ENCODE results near the gene LYZL6.
"Not testable (repeated sequence)": the region's sequence is repeated elsewhere in the genome, so short reads cannot be mapped to it uniquely, and the experiment has no call there.

Gene LYZL6

DNA sequence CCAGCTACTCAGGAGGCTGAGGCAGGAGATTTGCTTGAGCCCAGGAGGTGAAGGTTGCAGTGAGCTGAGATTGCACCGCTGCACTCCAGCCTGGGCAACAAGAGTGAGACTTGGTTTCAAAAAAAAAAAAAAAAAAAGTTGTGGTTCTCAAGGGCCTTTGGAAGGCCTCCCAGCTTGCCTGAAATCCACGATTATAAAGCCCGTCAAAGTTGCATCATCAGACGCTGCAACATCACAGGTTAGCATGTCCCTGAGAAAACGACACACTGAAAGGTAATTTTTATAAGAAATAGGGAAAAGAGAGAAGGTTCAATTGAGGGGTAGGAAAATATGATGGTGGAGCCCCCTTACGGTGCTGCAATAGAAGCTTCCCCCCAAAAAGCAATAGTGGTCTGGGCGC is 4.6 kb upstream of the LYZL6 start:
- Histone ChIP-seq H3K27me3 (ENCODE audit: control insufficient read depth in 2 of 2, insufficient read depth in 2 of 2, low read length in 2 of 2) (no peaks in the 10 kb centered on the region), H3K9ac (ENCODE audit: low read depth in 1 of 2, low read length in 2 of 2) (no peak overlapping the region), H3K4me1 (ENCODE audit: control insufficient read depth in 2 of 2, insufficient read depth in 2 of 2, low read length in 2 of 2) (peaks cover 0 to 5% of the 10 kb centered on the region in 2 donors), H3K27ac (ENCODE audit: low read depth in 2 of 2, low read length in 2 of 2) (no peak overlapping the region), H3K36me3 (ENCODE audit: control insufficient read depth in 2 of 2, insufficient read depth in 2 of 2, low read length in 2 of 2) (no peaks in the 10 kb centered on the region), H3K9me3 (ENCODE audit: control insufficient read depth in 2 of 2, low read length in 2 of 2) (no peaks in the 10 kb centered on the region), H3K4me3 (ENCODE audit: low read length in 2 of 2) (no peak overlapping the region)

GRCh38 chr17:35947156-35947585 is 3.7 kb upstream of the LYZL6 start:
- Histone ChIP-seq H3K27me3 (ENCODE audit: control insufficient read depth in 2 of 2, insufficient read depth in 2 of 2, low read length in 2 of 2) (no peaks in the 10 kb centered on the region), H3K27ac (ENCODE audit: low read depth in 2 of 2, low read length in 2 of 2) (no peak overlapping the region), H3K4me3 (ENCODE audit: low read length in 2 of 2) (peak overlapping the region; percentile 49 to 60), H3K9ac (ENCODE audit: low read depth in 1 of 2, low read length in 2 of 2) (no peak overlapping the region), H3K9me3 (ENCODE audit: control insufficient read depth in 2 of 2, low read length in 2 of 2) (no peaks in the 10 kb centered on the region), H3K36me3 (ENCODE audit: control insufficient read depth in 2 of 2, insufficient read depth in 2 of 2, low read length in 2 of 2) (no peaks in the 10 kb centered on the region), H3K4me1 (ENCODE audit: control insufficient read depth in 2 of 2, insufficient read depth in 2 of 2, low read length in 2 of 2) (peaks cover 0 to 5% of the 10 kb centered on the region in 2 donors)

- Histone ChIP-seq H3K27me3 (ENCODE audit: control insufficient read depth in 2 of 2, insufficient read depth in 2 of 2, low read length in 2 of 2) (no peaks in the 10 kb centered on the region), H3K9ac (ENCODE audit: low read depth in 1 of 2, low read length in 2 of 2) (no peak overlapping the region), H3K4me3 (ENCODE audit: low read length in 2 of 2) (no peak overlapping the region), H3K4me1 (ENCODE audit: control insufficient read depth in 2 of 2, insufficient read depth in 2 of 2, low read length in 2 of 2) (peaks cover 0 to 5% of the 10 kb centered on the region in 2 donors), H3K36me3 (ENCODE audit: control insufficient read depth in 2 of 2, insufficient read depth in 2 of 2, low read length in 2 of 2) (no peaks in the 10 kb centered on the region), H3K9me3 (ENCODE audit: control insufficient read depth in 2 of 2, low read length in 2 of 2) (no peaks in the 10 kb centered on the region), H3K27ac (ENCODE audit: low read depth in 2 of 2, low read length in 2 of 2) (no peak overlapping the region)
These were observed 638 bp upstream of the LYZL6 start for GRCh38 chr17:35944151-35944550.

- H3K9me3 ChIP-seq (ENCODE audit: control insufficient read depth in 2 of 2, low read length in 2 of 2), result no peaks in the 10 kb centered on the region
- peaks cover 0 to 5% of the 10 kb centered on the region in 2 donors for H3K4me1 ChIP-seq (ENCODE audit: control insufficient read depth in 2 of 2, insufficient read depth in 2 of 2, low read length in 2 of 2)
- H3K9ac ChIP-seq (ENCODE audit: low read depth in 1 of 2, low read length in 2 of 2), result no peak overlapping the region
- H3K4me3 ChIP-seq (ENCODE audit: low read length in 2 of 2), result no peak overlapping the region
- no peaks in the 10 kb centered on the region for H3K27me3 ChIP-seq (ENCODE audit: control insufficient read depth in 2 of 2, insufficient read depth in 2 of 2, low read length in 2 of 2)
- no peaks in the 10 kb centered on the region for H3K36me3 ChIP-seq (ENCODE audit: control insufficient read depth in 2 of 2, insufficient read depth in 2 of 2, low read length in 2 of 2)
- no peak overlapping the region for H3K27ac ChIP-seq (ENCODE audit: low read depth in 2 of 2, low read length in 2 of 2)
These were observed 826 bp downstream of the LYZL6 start for GRCh38 chr17:35942588-35943186.

DNA sequence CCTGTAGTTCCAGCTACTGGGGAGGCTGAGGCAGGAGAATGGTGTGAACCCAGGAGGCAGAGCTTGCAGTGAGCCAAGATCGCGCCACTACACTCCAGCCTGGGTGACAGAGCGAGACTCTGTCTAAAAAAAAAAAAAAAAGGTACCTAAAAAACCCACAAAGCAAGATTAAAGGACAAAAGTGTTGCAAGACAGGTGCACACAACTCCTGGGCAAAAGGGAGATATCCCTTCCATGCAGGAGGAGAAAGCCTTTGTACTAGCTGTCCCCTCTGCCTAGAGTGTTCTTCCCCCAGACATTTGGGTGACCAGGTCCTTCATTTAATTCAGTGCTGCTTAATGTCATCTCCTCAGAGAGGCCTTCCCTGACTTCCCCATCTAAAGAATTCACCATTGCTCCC is 5.0 kb downstream of the LYZL6 start:
- H3K27ac ChIP-seq (ENCODE audit: low read depth in 2 of 2, low read length in 2 of 2); H3K36me3 ChIP-seq (ENCODE audit: control insufficient read depth in 2 of 2, insufficient read depth in 2 of 2, low read length in 2 of 2); H3K9me3 ChIP-seq (ENCODE audit: control insufficient read depth in 2 of 2, low read length in 2 of 2); H3K4me1 ChIP-seq (ENCODE audit: control insufficient read depth in 2 of 2, insufficient read depth in 2 of 2, low read length in 2 of 2); H3K9ac ChIP-seq (ENCODE audit: low read depth in 1 of 2, low read length in 2 of 2); H3K4me3 ChIP-seq (ENCODE audit: low read length in 2 of 2); H3K27me3 ChIP-seq (ENCODE audit: control insufficient read depth in 2 of 2, insufficient read depth in 2 of 2, low read length in 2 of 2): not testable (repeated sequence)

DNA sequence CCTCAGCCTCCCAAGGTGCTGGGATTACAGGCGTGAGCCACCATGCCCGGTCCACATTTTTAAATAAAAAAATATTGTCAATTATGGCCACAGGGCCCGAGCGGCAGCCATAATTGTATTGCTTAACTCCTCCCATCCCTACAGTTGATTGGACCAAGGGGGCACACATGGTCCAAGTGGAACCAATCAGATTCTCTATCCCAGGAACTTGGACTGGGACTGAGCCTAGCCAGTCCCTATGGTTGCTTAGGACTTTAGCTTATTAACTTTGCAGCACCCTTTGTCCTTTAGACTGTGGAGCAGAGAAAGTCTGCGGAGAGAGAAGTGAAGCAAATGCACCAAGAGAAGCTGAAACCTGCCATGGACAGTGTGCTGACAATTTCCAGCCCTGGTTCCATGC is 7.5 kb downstream of the LYZL6 start:
- Histone ChIP-seq H3K27me3 (ENCODE audit: control insufficient read depth in 2 of 2, insufficient read depth in 2 of 2, low read length in 2 of 2) (no peaks in the 10 kb centered on the region), H3K27ac (ENCODE audit: low read depth in 2 of 2, low read length in 2 of 2) (no peak overlapping the region), H3K36me3 (ENCODE audit: control insufficient read depth in 2 of 2, insufficient read depth in 2 of 2, low read length in 2 of 2) (no peaks in the 10 kb centered on the region), H3K9me3 (ENCODE audit: control insufficient read depth in 2 of 2, low read length in 2 of 2) (no peaks in the 10 kb centered on the region), H3K4me1 (ENCODE audit: control insufficient read depth in 2 of 2, insufficient read depth in 2 of 2, low read length in 2 of 2) (no peaks in the 10 kb centered on the region), H3K4me3 (ENCODE audit: low read length in 2 of 2) (no peak overlapping the region), H3K9ac (ENCODE audit: low read depth in 1 of 2, low read length in 2 of 2) (no peak overlapping the region)

DNA sequence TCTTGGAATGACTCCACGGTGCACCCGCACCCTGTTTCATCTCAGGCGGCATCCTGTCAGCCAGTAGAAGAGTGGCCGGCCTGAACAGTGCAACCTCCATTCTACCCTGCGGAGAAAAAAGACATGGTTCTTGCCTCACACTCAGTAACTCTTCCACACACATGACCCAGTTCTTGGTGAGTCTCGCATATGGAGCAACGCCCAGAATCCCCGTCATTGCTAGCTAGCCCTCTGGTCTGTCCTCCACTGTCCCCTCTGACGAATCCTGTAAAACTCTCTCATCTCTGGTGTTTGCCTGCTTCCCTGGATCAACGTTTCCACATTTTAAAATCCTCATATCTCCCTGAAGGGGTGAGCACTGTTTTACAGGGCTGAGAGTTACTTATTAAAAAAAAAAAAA is 8.8 kb downstream of the LYZL6 start:
- Histone ChIP-seq H3K27me3 (ENCODE audit: control insufficient read depth in 2 of 2, insufficient read depth in 2 of 2, low read length in 2 of 2) (no peaks in the 10 kb centered on the region), H3K9me3 (ENCODE audit: control insufficient read depth in 2 of 2, low read length in 2 of 2) (no peaks in the 10 kb centered on the region), H3K9ac (ENCODE audit: low read depth in 1 of 2, low read length in 2 of 2) (no peak overlapping the region), H3K4me3 (ENCODE audit: low read length in 2 of 2) (no peak overlapping the region), H3K4me1 (ENCODE audit: control insufficient read depth in 2 of 2, insufficient read depth in 2 of 2, low read length in 2 of 2) (peaks cover 7 to 10% of the 10 kb centered on the region in 2 donors), H3K27ac (ENCODE audit: low read depth in 2 of 2, low read length in 2 of 2) (no peak overlapping the region), H3K36me3 (ENCODE audit: control insufficient read depth in 2 of 2, insufficient read depth in 2 of 2, low read length in 2 of 2) (no peaks in the 10 kb centered on the region)

DNA sequence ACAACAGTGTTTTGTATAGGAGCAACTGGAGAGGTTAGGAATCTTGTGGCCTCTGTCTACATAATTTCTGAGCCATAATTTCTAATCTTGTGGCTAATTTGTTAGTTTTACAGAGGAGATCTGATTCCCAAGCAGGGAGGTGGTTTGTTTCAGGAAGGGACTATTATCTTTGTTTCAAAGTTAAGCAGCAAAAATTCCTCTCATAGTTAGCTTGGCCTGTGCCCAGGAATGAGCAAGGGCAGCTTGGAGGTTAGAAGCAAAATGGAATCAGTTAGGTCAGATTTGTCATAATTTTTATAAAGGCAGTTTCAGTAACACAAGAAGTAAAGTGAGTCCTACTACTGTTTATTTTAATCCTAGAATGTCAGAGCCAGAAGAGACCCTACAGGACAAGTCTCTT is 10.9 kb downstream of the LYZL6 start:
- H3K36me3 ChIP-seq (ENCODE audit: control insufficient read depth in 2 of 2, insufficient read depth in 2 of 2, low read length in 2 of 2), result no peaks in the 10 kb centered on the region
- H3K27me3 ChIP-seq (ENCODE audit: control insufficient read depth in 2 of 2, insufficient read depth in 2 of 2, low read length in 2 of 2), result no peaks in the 10 kb centered on the region
- peaks cover 7 to 10% of the 10 kb centered on the region in 2 donors for H3K4me1 ChIP-seq (ENCODE audit: control insufficient read depth in 2 of 2, insufficient read depth in 2 of 2, low read length in 2 of 2)
- H3K9me3 ChIP-seq (ENCODE audit: control insufficient read depth in 2 of 2, low read length in 2 of 2), result no peaks in the 10 kb centered on the region
- no peak overlapping the region for H3K9ac ChIP-seq (ENCODE audit: low read depth in 1 of 2, low read length in 2 of 2)
- H3K27ac ChIP-seq (ENCODE audit: low read depth in 2 of 2, low read length in 2 of 2), result no peak overlapping the region
- no peak overlapping the region for H3K4me3 ChIP-seq (ENCODE audit: low read length in 2 of 2)

GRCh38 chr17:35931794-35932425 is 11.6 kb downstream of the LYZL6 start:
- Histone ChIP-seq H3K27ac (ENCODE audit: low read depth in 2 of 2, low read length in 2 of 2) (no peak overlapping the region), H3K9ac (ENCODE audit: low read depth in 1 of 2, low read length in 2 of 2) (no peak overlapping the region), H3K9me3 (ENCODE audit: control insufficient read depth in 2 of 2, low read length in 2 of 2) (no peaks in the 10 kb centered on the region), H3K4me3 (ENCODE audit: low read length in 2 of 2) (no peak overlapping the region), H3K27me3 (ENCODE audit: control insufficient read depth in 2 of 2, insufficient read depth in 2 of 2, low read length in 2 of 2) (no peaks in the 10 kb centered on the region), H3K36me3 (ENCODE audit: control insufficient read depth in 2 of 2, insufficient read depth in 2 of 2, low read length in 2 of 2) (no peaks in the 10 kb centered on the region), H3K4me1 (ENCODE audit: control insufficient read depth in 2 of 2, insufficient read depth in 2 of 2, low read length in 2 of 2) (peaks cover 7 to 10% of the 10 kb centered on the region in 2 donors)

- Histone ChIP-seq H3K27ac (ENCODE audit: low read depth in 2 of 2, low read length in 2 of 2) (no peak within 1 kb of the TSS), H3K4me1 (ENCODE audit: control insufficient read depth in 2 of 2, insufficient read depth in 2 of 2, low read length in 2 of 2) (peaks cover 7 to 10% of the 10 kb centered on the region in 2 donors), H3K4me3 (ENCODE audit: low read length in 2 of 2) (peak within 1 kb of the TSS; percentile 58 to 76)
These were observed 13.1 kb downstream of the LYZL6 start, which contains the start of gene RDM1 for GRCh38 chr17:35930211-35931065. Gene RDM1 (minus strand): TSS chr17:35930773. CDS start chr17:35930727, 46 bp downstream.

More at GRCh38 chr17:35930211-35931065, 13.1 kb downstream of the LYZL6 start, which contains the start of gene RDM1:
- no peaks in the 10 kb centered on the region for H3K9me3 ChIP-seq (ENCODE audit: control insufficient read depth in 2 of 2, low read length in 2 of 2)
- no peaks in the 10 kb centered on the region for H3K36me3 ChIP-seq (ENCODE audit: control insufficient read depth in 2 of 2, insufficient read depth in 2 of 2, low read length in 2 of 2)
- no peaks in the 10 kb centered on the region for H3K27me3 ChIP-seq (ENCODE audit: control insufficient read depth in 2 of 2, insufficient read depth in 2 of 2, low read length in 2 of 2)
- H3K9ac ChIP-seq (ENCODE audit: low read depth in 1 of 2, low read length in 2 of 2), result no peak within 1 kb of the TSS
